Nephron progenitor cell (in vitro differentiated cells): ENCODE results near the gene AHDC1.
"Not testable (repeated sequence)": the region's sequence is repeated elsewhere in the genome, so short reads cannot be mapped to it uniquely, and the experiment has no call there.

Experiments used
- DNase-seq: peaks from one replicate; pipeline ENCODE4 v3.0.0; 2021
- H3K27ac Mint-ChIP-seq: 2 replicates; pipeline ENCODE4 v1.8.0; 2021; ENCODE audit warnings: mild to moderate bottlenecking, moderate library complexity, mixed read lengths
- H3K27me3 Mint-ChIP-seq: 2 replicates; pipeline ENCODE4 v1.8.0; 2021; ENCODE audit warnings: mild to moderate bottlenecking, low read depth, mixed read lengths; ENCODE audit not compliant: poor library complexity
- H3K36me3 Mint-ChIP-seq: 2 replicates; pipeline ENCODE4 v1.8.0; 2021; ENCODE audit warnings: low read depth, mixed read lengths
- H3K4me1 Mint-ChIP-seq: 2 replicates; pipeline ENCODE4 v1.8.0; 2021; ENCODE audit warnings: mixed read lengths
- H3K4me3 Mint-ChIP-seq: 2 replicates; pipeline ENCODE4 v1.8.0; 2021; ENCODE audit warnings: mild to moderate bottlenecking, moderate library complexity, mixed read lengths
- H3K9me3 Mint-ChIP-seq: 2 replicates; pipeline ENCODE4 v1.8.0; 2021; ENCODE audit warnings: mild to moderate bottlenecking, moderate library complexity, mixed read lengths
- CTCF ChIP-seq: fragments of 200-600 bp; sonication (generic); IDR thresholded peaks from 2 replicates; pipeline ENCODE4 v1.5.0; 2021; ENCODE audit warnings: antibody characterized with exemption

AHDC1 gene

DNA sequence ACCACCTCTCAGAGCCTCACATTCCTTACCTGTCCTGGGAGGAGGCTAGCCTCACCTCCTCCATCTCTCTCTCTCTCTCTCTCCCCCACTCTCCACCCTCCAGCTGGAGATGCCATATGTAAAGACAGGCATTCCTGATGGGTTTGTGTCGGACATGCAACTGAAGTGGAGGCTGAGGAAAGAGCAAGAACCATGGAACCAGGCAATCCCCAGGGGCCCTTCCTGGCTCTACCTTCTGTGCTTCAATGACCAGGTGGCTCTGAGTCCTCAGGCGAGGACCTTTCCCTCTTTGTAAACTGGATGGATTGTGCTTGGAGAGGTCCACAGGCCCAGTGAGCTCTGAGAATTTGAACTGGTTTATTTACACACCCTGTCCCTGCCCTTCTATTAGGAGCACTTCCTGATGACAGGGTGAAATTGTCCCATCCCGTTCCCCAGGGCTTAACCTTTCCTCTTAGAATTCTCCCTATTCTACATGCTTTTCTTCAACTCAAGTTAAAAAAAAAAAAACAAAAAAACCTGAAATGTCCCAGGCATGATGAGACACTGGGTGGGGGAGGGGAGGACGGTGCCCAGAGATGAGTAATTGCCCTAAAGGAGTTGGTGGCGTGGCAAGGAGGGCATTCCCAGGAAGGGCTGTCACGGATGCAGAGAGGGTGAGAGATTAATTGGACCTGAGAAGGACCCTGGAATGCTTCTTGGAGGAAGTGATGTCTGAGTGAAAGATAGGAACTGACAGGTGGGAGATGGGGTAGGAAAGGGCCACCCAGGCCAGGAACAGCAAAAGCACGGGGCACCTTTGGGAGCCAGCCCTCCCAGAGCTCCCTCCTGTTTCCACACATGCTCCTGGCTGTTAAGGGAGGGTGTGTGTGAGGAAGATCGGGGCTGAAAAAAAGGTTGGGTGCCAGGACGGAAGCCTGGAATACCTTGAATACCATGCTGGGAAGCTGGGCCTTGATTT, 63.8 kb downstream of the AHDC1 start:
- H3K27me3 Mint-ChIP-seq: peaks cover 9% of the 10 kb centered on the region
- H3K36me3 Mint-ChIP-seq: peaks cover 35% of the 10 kb centered on the region
- DNase-seq: no peak

GRCh38 chr1:27538793-27539192, 65.2 kb downstream of the AHDC1 start:
- TF ChIP-seq CTCF: no peak
- DNase-seq: no peak
- Mint-ChIP-seq H3K4me3 (no peak overlapping the region), H3K27ac (no peak overlapping the region), H3K36me3 (peaks cover 34% of the 10 kb centered on the region), H3K9me3 (no peaks in the 10 kb centered on the region), H3K4me1 (peaks cover 78% of the 10 kb centered on the region), H3K27me3 (peaks cover 12% of the 10 kb centered on the region)

More for the DNA sequence above, 63.8 kb downstream of the AHDC1 start:
- Mint-ChIP-seq H3K27ac (peak overlapping the region; percentile 95), H3K9me3 (no peaks in the 10 kb centered on the region), H3K4me1 (peaks cover 77% of the 10 kb centered on the region), H3K4me3 (peak overlapping the region; percentile 13)
- no peak for TF ChIP-seq CTCF

GRCh38 chr1:27538305-27538676, 65.7 kb downstream of the AHDC1 start:
- Mint-ChIP-seq H3K27me3 (peaks cover 14% of the 10 kb centered on the region), H3K4me1 (peaks cover 80% of the 10 kb centered on the region), H3K36me3 (peaks cover 39% of the 10 kb centered on the region)
- DNase-seq, H3K4me3 Mint-ChIP-seq, H3K9me3 Mint-ChIP-seq, H3K27ac Mint-ChIP-seq: not testable (repeated sequence)

- no peak for TF ChIP-seq CTCF
- Mint-ChIP-seq H3K27me3 (peaks cover 14% of the 10 kb centered on the region), H3K4me1 (peaks cover 84% of the 10 kb centered on the region), H3K9me3 (no peaks in the 10 kb centered on the region), H3K4me3 (peak overlapping the region; percentile 57), H3K27ac (peak overlapping the region; percentile 88), H3K36me3 (peaks cover 49% of the 10 kb centered on the region)
- DNase-seq: peak; percentile 51
Observed at GRCh38 chr1:27536767-27537166, 67.2 kb downstream of the AHDC1 start.

DNA sequence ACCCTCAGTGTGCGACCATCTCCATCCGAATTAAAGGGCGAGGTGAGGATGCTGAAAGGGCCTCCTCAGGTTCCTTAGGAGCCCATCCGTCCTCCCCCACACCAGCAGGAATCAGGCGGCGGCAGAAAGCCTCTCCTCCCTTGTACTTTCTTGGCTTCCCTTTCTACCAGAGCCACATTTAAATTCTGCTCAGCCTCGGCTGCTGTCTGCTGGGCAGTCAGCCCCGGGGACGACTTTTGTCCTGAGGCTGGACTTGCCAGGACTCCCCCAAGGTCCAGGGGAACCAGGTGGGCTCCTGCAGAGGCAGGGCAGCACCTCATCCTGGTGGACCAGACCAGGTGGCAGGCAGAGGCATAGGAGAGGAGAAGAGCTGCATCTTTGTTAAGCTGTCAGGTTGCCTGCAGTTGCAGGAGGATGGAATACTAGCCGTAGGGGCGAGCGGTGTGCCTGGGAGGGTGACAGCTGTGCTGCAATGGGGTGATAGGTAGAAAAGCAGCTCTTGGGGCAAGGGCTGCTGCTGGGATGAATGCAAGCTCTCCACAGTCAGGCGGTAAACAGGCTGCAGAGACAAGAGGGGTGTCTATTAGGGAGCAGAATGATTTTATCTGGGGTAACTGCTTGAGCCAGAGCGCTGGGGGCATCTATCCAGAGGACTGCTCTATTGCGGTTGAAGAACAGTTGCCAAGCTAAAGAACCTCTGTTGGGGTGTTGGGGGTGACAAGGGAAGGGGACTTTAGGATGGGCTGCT, 67.8 kb downstream of the AHDC1 start:
- Mint-ChIP-seq H3K27me3 (peaks cover 14% of the 10 kb centered on the region), H3K4me1 (peaks cover 85% of the 10 kb centered on the region), H3K9me3 (no peaks in the 10 kb centered on the region), H3K27ac (peak overlapping the region; percentile 90), H3K36me3 (peaks cover 51% of the 10 kb centered on the region), H3K4me3 (peak overlapping the region; percentile 57)
- TF ChIP-seq CTCF: no peak
- DNase-seq: no peak

- no peak for DNase-seq
- Mint-ChIP-seq H3K36me3 (peaks cover 46% of the 10 kb centered on the region), H3K27me3 (peaks cover 14% of the 10 kb centered on the region), H3K27ac (peak overlapping the region; percentile 90), H3K4me1 (peaks cover 79% of the 10 kb centered on the region), H3K4me3 (peak overlapping the region; percentile 10), H3K9me3 (no peaks in the 10 kb centered on the region)
- no peak for TF ChIP-seq CTCF
Observed at GRCh38 chr1:27535386-27535785, 68.6 kb downstream of the AHDC1 start.
